Neural cell (in vitro differentiated cells): ENCODE measurements around the gene ZC3H7B.

Experiments used
- EP300 ChIP-seq: fragments of 450-650 bp; conservative IDR thresholded peaks from 2 replicates; pipeline ENCODE4 v1.6.1; 2014; ENCODE audit warnings: antibody characterized with exemption, mild to moderate bottlenecking, moderate library complexity; ENCODE audit not compliant: poor library complexity, severe bottlenecking
- TF ChIP-seq, protein P1 (sequence below): fragments of 450-650 bp; IDR thresholded peaks from 2 replicates; pipeline ENCODE4 v1.5.1; 2014; ENCODE audit warnings: antibody characterized with exemption, mild to moderate bottlenecking, moderate library complexity; ENCODE audit not compliant: poor library complexity, severe bottlenecking

GRCh38 chr22:41320416-41321240 lies 19.3 kb downstream of the ZC3H7B start:
- TF ChIP-seq, protein P1, sequence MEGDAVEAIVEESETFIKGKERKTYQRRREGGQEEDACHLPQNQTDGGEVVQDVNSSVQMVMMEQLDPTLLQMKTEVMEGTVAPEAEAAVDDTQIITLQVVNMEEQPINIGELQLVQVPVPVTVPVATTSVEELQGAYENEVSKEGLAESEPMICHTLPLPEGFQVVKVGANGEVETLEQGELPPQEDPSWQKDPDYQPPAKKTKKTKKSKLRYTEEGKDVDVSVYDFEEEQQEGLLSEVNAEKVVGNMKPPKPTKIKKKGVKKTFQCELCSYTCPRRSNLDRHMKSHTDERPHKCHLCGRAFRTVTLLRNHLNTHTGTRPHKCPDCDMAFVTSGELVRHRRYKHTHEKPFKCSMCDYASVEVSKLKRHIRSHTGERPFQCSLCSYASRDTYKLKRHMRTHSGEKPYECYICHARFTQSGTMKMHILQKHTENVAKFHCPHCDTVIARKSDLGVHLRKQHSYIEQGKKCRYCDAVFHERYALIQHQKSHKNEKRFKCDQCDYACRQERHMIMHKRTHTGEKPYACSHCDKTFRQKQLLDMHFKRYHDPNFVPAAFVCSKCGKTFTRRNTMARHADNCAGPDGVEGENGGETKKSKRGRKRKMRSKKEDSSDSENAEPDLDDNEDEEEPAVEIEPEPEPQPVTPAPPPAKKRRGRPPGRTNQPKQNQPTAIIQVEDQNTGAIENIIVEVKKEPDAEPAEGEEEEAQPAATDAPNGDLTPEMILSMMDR, result no peak
- TF ChIP-seq EP300, result no peak
